HPDE6-E6E7 (cell line): ENCODE measurements around the gene TRIM56.
"Not testable (repeated sequence)": the region's sequence is repeated elsewhere in the genome, so short reads cannot be mapped to it uniquely, and the experiment has no call there.

Source experiments
- DNase-seq: peaks from one replicate; pipeline ENCODE4 v3.0.0; 2011; ENCODE audit warnings: missing footprints; ENCODE audit errors: extremely low spot score

TRIM56 gene

GRCh38 chr7:101111261-101111660 is 26.0 kb downstream of the TRIM56 start:
- no peak for DNase-seq

GRCh38 chr7:101112233-101112632 is 27.0 kb downstream of the TRIM56 start:
- DNase-seq: no peak

DNA sequence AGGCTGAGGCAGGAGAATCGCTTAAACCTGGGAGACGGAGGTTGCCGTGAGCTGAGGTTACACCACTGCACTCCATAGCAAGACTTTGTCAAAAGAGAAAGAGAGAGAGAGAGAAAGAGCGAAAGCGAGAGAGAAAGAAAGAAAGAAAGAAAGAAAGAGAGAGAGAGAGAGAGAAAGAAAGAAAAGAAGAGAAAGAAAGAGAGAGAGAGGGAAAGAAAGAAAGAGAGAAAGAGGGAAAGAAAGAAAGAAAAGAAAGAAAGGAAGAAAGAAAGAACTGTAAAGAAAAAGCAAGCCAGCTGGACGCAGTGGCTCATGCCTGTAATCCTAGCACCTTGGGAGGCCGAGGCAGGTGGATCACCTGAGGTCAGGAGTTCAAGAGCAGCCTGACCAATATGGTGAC is 27.9 kb downstream of the TRIM56 start:
- not testable (repeated sequence) for DNase-seq

- no peak for DNase-seq
These were observed 28.6 kb downstream of the TRIM56 start for GRCh38 chr7:101113836-101114235.

GRCh38 chr7:101114492-101114891 is 29.2 kb downstream of the TRIM56 start:
- peak; percentile 45 for DNase-seq

DNA sequence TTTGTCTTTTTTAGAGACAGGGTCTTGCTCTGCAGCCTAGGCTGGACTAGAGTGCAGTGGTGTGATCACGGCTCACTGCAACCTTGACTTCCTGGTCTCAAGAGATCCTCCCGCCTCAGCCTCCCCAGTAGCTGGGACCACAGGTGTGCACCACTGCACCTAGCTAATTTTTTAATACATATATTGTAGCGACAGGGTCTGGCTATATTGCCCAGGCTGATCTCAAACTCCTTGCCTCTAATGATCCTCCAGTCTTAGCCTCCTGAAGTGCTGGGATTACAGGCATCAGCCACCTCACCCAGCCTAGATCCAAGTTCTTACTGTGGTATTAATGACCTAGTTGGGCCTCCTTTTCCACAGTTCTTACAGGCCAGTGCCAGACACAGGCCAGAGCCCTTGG is 29.9 kb downstream of the TRIM56 start:
- DNase-seq: no peak

GRCh38 chr7:101116898-101117297 is 31.6 kb downstream of the TRIM56 start:
- no peak for DNase-seq

- no peak for DNase-seq
These were observed 33.6 kb downstream of the TRIM56 start for GRCh38 chr7:101118856-101119255.

DNA sequence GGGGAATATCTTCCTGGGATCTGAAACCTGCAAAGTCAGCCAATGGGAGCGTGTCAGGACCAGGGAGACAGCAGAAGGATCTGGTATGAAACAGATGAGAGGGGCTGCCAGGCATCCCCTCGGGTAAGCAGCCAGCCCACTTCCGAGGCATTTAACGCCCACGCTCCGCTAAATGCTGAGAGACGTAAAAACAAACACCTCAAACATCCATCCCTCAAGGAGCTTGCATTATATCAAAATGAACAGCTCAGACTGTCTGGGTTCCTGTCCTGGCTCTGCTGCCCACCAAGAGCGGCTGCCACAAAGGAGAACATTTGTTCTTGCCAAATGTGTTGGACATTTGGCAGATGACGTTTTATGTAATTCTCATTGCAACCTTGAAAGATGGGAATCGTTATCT is 34.6 kb downstream of the TRIM56 start:
- DNase-seq: no peak

DNA sequence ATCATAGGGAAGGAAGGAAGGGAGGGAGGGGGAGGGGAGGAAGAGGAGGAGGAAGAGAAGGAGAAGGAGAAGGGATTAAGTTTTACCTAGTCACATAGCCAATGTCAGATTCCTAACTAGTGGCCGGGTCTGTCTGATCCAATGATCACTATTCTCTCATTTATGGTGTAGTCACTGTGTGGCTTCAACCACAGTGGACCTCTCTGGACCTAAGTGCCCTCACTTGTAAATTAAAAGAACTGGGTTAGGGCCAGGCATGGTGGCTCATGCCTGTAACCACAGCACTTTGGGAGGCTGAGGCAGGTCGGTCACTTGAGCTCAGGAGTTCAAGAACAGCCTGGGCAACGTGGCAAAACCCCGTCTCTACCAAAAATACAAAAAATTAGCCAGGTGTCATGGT is 35.0 kb downstream of the TRIM56 start:
- no peak for DNase-seq

DNA sequence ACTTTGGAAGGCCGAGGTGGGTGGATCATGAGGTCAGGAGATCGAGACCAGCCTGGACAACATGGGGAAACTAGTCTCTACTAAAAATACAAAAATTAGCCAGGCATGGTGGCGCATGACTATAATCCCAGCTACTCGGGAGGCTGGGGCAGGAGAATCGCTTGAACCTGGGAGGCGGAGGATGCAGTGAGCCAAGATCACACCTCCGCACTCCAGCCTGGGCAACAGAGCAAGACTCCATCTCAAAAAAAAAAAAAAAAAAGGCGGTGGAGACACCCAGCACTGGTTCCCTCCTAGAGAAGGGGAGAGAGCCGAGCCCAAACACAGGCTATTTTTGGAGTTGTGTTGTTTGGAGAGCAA is 36.3 kb downstream of the TRIM56 start:
- DNase-seq: not testable (repeated sequence)

DNA sequence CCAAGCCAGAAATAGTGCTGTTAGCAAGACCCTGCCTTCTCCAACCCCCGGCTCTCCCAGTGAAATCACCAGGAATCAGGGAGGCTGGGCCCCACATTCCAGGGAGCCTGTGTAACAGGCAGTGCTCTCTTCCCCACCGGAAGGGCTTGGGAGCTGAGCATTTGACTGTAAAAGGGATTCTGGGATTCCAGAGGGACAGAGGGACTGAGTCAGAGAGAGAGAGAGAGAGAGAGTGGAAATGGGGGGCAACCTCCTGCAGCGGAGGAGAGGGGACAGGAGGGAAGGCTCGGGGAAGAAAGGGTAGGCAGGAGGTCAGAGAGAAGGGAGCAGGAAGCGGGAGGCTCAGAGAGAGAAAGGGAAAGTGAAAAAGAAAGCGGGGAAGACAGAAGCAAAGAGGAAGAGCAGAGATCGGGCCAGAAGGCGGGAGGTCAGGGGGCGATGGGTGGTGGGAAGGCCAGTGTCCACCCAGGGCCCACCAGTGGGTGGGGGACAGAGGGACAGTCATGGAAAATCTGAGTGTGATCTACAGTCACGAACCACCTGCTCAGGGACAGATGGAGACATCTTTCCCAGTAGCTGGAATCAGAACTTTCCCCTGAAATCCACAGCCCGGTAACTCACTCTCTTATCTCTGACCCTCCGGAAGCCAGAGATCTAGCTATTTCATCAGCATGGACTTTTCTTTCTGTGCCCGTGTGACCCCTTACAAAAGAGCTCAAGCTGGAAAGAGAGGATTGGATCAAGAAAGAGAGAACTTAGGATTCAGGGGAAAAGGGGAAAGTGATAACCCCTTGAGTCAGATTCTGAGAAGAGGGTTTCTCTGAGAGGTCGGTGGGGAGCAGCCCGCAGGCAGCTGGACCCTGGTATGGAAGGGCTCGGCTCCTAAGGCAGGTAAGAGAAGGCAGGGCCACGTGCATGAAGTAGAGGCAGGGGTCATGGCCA is 37.0 kb downstream of the TRIM56 start:
- DNase-seq: peak; percentile 45

GRCh38 chr7:101122933-101123702 is 37.8 kb downstream of the TRIM56 start:
- no peak for DNase-seq

DNA sequence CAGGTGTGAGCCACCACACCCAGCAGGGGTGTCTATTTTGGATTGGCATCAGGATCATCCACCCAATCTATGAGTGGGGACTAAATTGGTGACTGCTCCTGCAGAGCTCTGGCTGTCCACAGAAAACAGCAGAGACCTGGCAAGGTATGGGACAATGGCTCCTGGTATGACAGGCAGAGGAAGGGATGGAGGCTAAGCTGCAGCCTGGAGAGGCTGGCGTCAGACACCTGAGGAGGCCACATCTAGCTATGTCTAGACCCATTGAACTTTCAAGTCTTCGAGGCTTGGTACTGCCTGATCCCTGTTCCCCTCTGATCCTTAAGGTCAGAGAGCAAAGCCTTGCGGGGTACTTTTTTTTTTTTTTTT is 38.4 kb downstream of the TRIM56 start:
- no peak for DNase-seq

GRCh38 chr7:101124376-101125056 is 39.2 kb downstream of the TRIM56 start:
- DNase-seq: no peak

DNA sequence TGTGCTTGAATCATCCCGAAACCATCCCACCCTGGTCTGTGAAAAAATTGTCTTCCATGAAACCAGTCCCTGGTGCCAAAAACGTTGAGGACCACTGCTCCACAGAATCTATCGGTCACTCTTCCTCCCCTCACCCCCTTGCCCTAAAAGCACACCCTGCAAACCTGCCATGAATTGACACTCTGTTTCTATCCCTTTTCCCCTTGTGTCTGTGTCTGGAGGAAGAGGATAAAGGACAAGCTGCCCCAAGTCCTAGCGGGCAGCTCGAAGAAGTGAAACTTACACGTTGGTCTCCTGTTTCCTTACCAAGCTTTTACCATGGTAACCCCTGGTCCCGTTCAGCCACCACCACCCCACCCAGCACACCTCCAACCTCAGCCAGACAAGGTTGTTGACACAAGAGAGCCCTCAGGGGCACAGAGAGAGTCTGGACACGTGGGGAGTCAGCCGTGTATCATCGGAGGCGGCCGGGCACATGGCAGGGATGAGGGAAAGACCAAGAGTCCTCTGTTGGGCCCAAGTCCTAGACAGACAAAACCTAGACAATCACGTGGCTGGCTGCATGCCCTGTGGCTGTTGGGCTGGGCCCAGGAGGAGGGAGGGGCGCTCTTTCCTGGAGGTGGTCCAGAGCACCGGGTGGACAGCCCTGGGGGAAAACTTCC is 40.8 kb downstream of the TRIM56 start:
- DNase-seq: peak; percentile 77

GRCh38 chr7:101126651-101127459 is 41.6 kb downstream of the TRIM56 start, which contains the start of gene SERPINE1:
SERPINE1 (plus strand) TSS chr7:101127104; CDS start chr7:101128394, 1,290 bp downstream.
- DNase-seq: peak; percentile 99

GRCh38 chr7:101127460-101128039 is 42.3 kb downstream of the TRIM56 start:
- no peak for DNase-seq

DNA sequence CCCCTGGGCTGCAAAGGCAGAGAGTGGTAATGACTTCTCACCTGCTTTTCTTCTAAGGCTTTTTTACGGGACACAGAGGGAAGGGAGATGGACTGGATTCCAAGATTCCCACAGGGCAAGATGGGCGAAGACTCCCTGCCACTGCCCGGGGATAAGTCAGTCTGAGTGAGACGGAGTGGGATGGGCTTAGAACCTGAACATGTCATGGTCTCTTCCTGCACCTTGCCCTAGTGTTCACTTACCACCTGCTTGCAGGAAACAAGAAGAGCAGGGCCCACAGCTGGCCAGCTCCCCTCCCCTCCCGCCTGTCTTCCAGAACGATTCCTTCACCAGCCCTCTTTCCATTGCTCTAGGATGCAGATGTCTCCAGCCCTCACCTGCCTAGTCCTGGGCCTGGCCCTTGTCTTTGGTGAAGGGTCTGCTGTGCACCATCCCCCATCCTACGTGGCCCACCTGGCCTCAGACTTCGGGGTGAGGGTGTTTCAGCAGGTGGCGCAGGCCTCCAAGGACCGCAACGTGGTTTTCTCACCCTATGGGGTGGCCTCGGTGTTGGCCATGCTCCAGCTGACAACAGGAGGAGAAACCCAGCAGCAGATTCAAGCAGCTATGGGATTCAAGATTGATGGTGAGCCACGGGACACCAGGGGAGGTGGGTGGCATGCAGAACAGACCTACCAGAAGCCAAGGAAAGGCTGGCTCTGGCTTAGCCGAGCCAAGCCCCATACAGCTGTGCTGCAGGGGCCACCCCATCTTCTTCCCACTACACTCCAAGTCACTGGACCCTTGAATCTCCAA is 43.0 kb downstream of the TRIM56 start:
- no peak for DNase-seq
